Activated CD4-positive, alpha-beta T cell treated with anti-CD3 and anti-CD28 coated beads for 36 hours (primary cell): Measurements from ENCODE around the gene PPP2R3A. TPM values are rescaled to one million over a fixed set of nuclear protein-coding genes. Genes with fewer than 3 reads are reported as not detected.

Experiments
- ATAC-seq: fragments of 200-7000 bp; cut with Tn5 transposase; one replicate; pipeline ENCODE4 v1.10.0; 2021; ENCODE audit warnings: mild to moderate bottlenecking, moderate library complexity
- CTCF ChIA-PET: fragments of 350-600 bp; sonication (Branson Sonifier 250); formaldehyde crosslinking; loops from one replicate; lab custom pipeline; 2021; ENCODE audit warnings: antibody characterized with exemption; lab: Charles Lee
- POLR2A ChIA-PET: fragments of 350-600 bp; sonication (Branson Sonifier 250); formaldehyde crosslinking; loops from one replicate; lab custom pipeline; 2021; ENCODE audit warnings: antibody characterized with exemption, inconsistent platforms; lab: Charles Lee
- DNase-seq: peaks from one replicate; pipeline ENCODE4 v3.0.0-alpha.2; 2020
- H3K27ac Mint-ChIP-seq: one replicate; pipeline ENCODE4 v1.8.0; 2021; ENCODE audit warnings: mixed read lengths
- H3K27me3 Mint-ChIP-seq: one replicate; pipeline ENCODE4 v1.8.0; 2021; ENCODE audit warnings: mixed read lengths
- H3K36me3 Mint-ChIP-seq: one replicate; pipeline ENCODE4 v1.8.0; 2021; ENCODE audit warnings: low read depth, mixed read lengths
- H3K4me1 Mint-ChIP-seq: one replicate; pipeline ENCODE4 v1.8.0; 2021; ENCODE audit warnings: mixed read lengths
- H3K4me3 Mint-ChIP-seq: one replicate; pipeline ENCODE4 v1.8.0; 2021; ENCODE audit warnings: mild to moderate bottlenecking, moderate library complexity, mixed read lengths
- H3K9me3 Mint-ChIP-seq: one replicate; pipeline ENCODE4 v1.8.0; 2021; ENCODE audit warnings: low read depth, mixed read lengths
- intact Hi-C, 2 experiments: fragments of 100-400 bp; cut with DNase I in 1 of 2; cut with micrococcal nuclease in 1 of 2; formaldehyde crosslinking; loops; one replicate each; pipeline versions ENCODE4 v1.14.2 to v1.15.1; 2022 to 2024; cut with DNase I, micrococcal nuclease
- total RNA-seq, 2 experiments: library from RNA; stranded (reverse); gene quantifications; one replicate each; pipeline ENCODE4 v1.2.3, GENCODE V29; 2021

Gene PPP2R3A
- total RNA-seq, 2 experiments from 2014 or later = 0.18 to 0.51 TPM

GRCh38 chr3:136038668-136039067 is 73.1 kb downstream of the PPP2R3A start:
- no peak overlapping the region for H3K27ac Mint-ChIP-seq
- H3K4me3 Mint-ChIP-seq = no peak overlapping the region
- ChIA-PET CTCF (no interaction called here), POLR2A (interaction anchor here (0.5 kb wide), 1 partner anchor 269 kb away, joined by 5 read pairs; no protein-coding TSS in a partner anchor)
- DNase-seq = no peak
- ATAC-seq = no peak
- H3K9me3 Mint-ChIP-seq = no peaks in the 10 kb centered on the region
- no peaks in the 10 kb centered on the region for H3K36me3 Mint-ChIP-seq
- no peaks in the 10 kb centered on the region for H3K4me1 Mint-ChIP-seq
- intact Hi-C loops = no loop called here
- H3K27me3 Mint-ChIP-seq = peaks cover 24% of the 10 kb centered on the region

GRCh38 chr3:136042608-136043221 is 77.2 kb downstream of the PPP2R3A start:
- Mint-ChIP-seq H3K27me3 (peaks cover 13% of the 10 kb centered on the region), H3K9me3 (no peaks in the 10 kb centered on the region), H3K4me3 (no peak overlapping the region), H3K36me3 (no peaks in the 10 kb centered on the region), H3K27ac (no peak overlapping the region), H3K4me1 (no peaks in the 10 kb centered on the region)
- ChIA-PET CTCF (interaction anchor here (0.6 to 2.1 kb wide), 20 partner anchors 9 to 1442 kb away, joined by 3 to 11 read pairs (median 4); partner anchors contain the start of gene EPHB1), POLR2A (no interaction called here)
- intact Hi-C loops = loop anchor here (1.0 to 5.0 kb wide), 6 partner anchors 124 to 1442 kb away; partner anchors contain the start of gene EPHB1 (in 1 of the 2)
- ATAC-seq (peak; percentile 19), DNase-seq (no peak)

GRCh38 chr3:136044980-136045745 is 79.6 kb downstream of the PPP2R3A start:
- Mint-ChIP-seq H3K36me3 (no peaks in the 10 kb centered on the region), H3K4me3 (no peak overlapping the region), H3K9me3 (no peaks in the 10 kb centered on the region), H3K27ac (no peak overlapping the region), H3K4me1 (no peaks in the 10 kb centered on the region), H3K27me3 (peaks cover 11% of the 10 kb centered on the region)
- DNase-seq (no peak), ATAC-seq (no peak)
- ChIA-PET POLR2A (no interaction called here), CTCF (interaction anchor here (0.7 kb wide), 1 partner anchor 306 kb away, joined by 3 read pairs; no protein-coding TSS in a partner anchor)
- intact Hi-C loops = loop anchor here in 1 of 2 experiments (5.0 kb wide), 2 partner anchors 148 to 1248 kb away; partner anchors contain the start of gene EPHB1

GRCh38 chr3:136048068-136048467 is 82.5 kb downstream of the PPP2R3A start:
- intact Hi-C loops = no loop called here
- ChIA-PET CTCF (interaction anchor here (0.6 kb wide), 1 partner anchor 1126 kb away, joined by 3 read pairs; no protein-coding TSS in a partner anchor), POLR2A (no interaction called here)
- no peaks in the 10 kb centered on the region for H3K27me3 Mint-ChIP-seq
- H3K9me3 Mint-ChIP-seq = no peaks in the 10 kb centered on the region
- no peaks in the 10 kb centered on the region for H3K36me3 Mint-ChIP-seq
- no peak overlapping the region for H3K4me3 Mint-ChIP-seq
- no peak for DNase-seq
- H3K4me1 Mint-ChIP-seq = no peaks in the 10 kb centered on the region
- no peak for ATAC-seq
- no peak overlapping the region for H3K27ac Mint-ChIP-seq

GRCh38 chr3:136050250-136050649 is 84.7 kb downstream of the PPP2R3A start:
- POLR2A ChIA-PET = no interaction called here
- CTCF ChIA-PET = interaction anchor here (1.4 kb wide), 1 partner anchor 1007 kb away, joined by 4 read pairs; no protein-coding TSS in a partner anchor
- ATAC-seq = no peak
- H3K4me3 Mint-ChIP-seq = no peak overlapping the region
- H3K9me3 Mint-ChIP-seq = no peaks in the 10 kb centered on the region
- no peak for DNase-seq
- intact Hi-C loops = no loop called here
- H3K4me1 Mint-ChIP-seq = no peaks in the 10 kb centered on the region
- H3K36me3 Mint-ChIP-seq = no peaks in the 10 kb centered on the region
- peaks cover under 1% of the 10 kb centered on the region for H3K27me3 Mint-ChIP-seq
- no peak overlapping the region for H3K27ac Mint-ChIP-seq

GRCh38 chr3:136055491-136055890 is 90.0 kb downstream of the PPP2R3A start:
- ChIA-PET POLR2A (no interaction called here), CTCF (no interaction called here)
- Mint-ChIP-seq H3K4me3 (no peak overlapping the region), H3K36me3 (no peaks in the 10 kb centered on the region), H3K9me3 (no peaks in the 10 kb centered on the region), H3K27me3 (peaks cover 13% of the 10 kb centered on the region), H3K4me1 (no peaks in the 10 kb centered on the region), H3K27ac (no peak overlapping the region)
- intact Hi-C loops = no loop called here
- ATAC-seq (no peak), DNase-seq (no peak)

GRCh38 chr3:136067211-136067610 is 101.7 kb downstream of the PPP2R3A start:
- no peak for DNase-seq
- no peaks in the 10 kb centered on the region for H3K36me3 Mint-ChIP-seq
- no peak overlapping the region for H3K4me3 Mint-ChIP-seq
- H3K27me3 Mint-ChIP-seq = no peaks in the 10 kb centered on the region
- ChIA-PET POLR2A (no interaction called here), CTCF (interaction anchor here (1.2 kb wide), 1 partner anchor 23 kb away, joined by 3 read pairs; no protein-coding TSS in a partner anchor)
- H3K9me3 Mint-ChIP-seq = no peaks in the 10 kb centered on the region
- H3K4me1 Mint-ChIP-seq = no peaks in the 10 kb centered on the region
- H3K27ac Mint-ChIP-seq = no peak overlapping the region
- no peak for ATAC-seq
- intact Hi-C loops = no loop called here

GRCh38 chr3:136068708-136069107 is 103.2 kb downstream of the PPP2R3A start:
- intact Hi-C loops = no loop called here
- no peak for ATAC-seq
- Mint-ChIP-seq H3K4me3 (no peak overlapping the region), H3K27ac (no peak overlapping the region), H3K36me3 (no peaks in the 10 kb centered on the region), H3K27me3 (no peaks in the 10 kb centered on the region), H3K4me1 (no peaks in the 10 kb centered on the region), H3K9me3 (no peaks in the 10 kb centered on the region)
- POLR2A ChIA-PET = no interaction called here
- CTCF ChIA-PET = interaction anchor here (0.8 to 1.2 kb wide), 2 partner anchors 25 to 323 kb away, joined by 3 read pairs; no protein-coding TSS in a partner anchor
- DNase-seq = no peak

GRCh38 chr3:136069933-136070332 is 104.4 kb downstream of the PPP2R3A start:
- Mint-ChIP-seq H3K4me3 (no peak overlapping the region), H3K4me1 (no peaks in the 10 kb centered on the region), H3K27me3 (no peaks in the 10 kb centered on the region), H3K27ac (no peak overlapping the region), H3K36me3 (no peaks in the 10 kb centered on the region), H3K9me3 (no peaks in the 10 kb centered on the region)
- intact Hi-C loops = loop anchor here (10.0 kb wide), 3 partner anchors 285 to 1875 kb away; no protein-coding TSS in a partner anchor
- ChIA-PET POLR2A (no interaction called here), CTCF (interaction anchor here (0.6 to 1.0 kb wide), 2 partner anchors 310 to 1088 kb away, joined by 3 to 6 read pairs; no protein-coding TSS in a partner anchor)
- ATAC-seq = no peak
- DNase-seq = no peak

GRCh38 chr3:136070334-136070733 is 104.8 kb downstream of the PPP2R3A start:
- H3K4me3 Mint-ChIP-seq = no peak overlapping the region
- intact Hi-C loops = loop anchor here (10.0 kb wide), 3 partner anchors 284 to 1874 kb away; no protein-coding TSS in a partner anchor
- ATAC-seq = no peak

More at GRCh38 chr3:136070334-136070733, 104.8 kb downstream of the PPP2R3A start:
- Mint-ChIP-seq H3K36me3 (no peaks in the 10 kb centered on the region), H3K4me1 (no peaks in the 10 kb centered on the region), H3K27ac (no peak overlapping the region), H3K27me3 (no peaks in the 10 kb centered on the region), H3K9me3 (no peaks in the 10 kb centered on the region)
- ChIA-PET POLR2A (no interaction called here), CTCF (interaction anchor here (0.7 to 1.0 kb wide), 6 partner anchors 181 to 962 kb away, joined by 3 to 6 read pairs (median 3); no protein-coding TSS in a partner anchor)
- DNase-seq = no peak
